HG03460 (cell line): ENCODE data around the gene SIRPB2.
"Not testable (repeated sequence)": the region's sequence is repeated elsewhere in the genome, so short reads cannot be mapped to it uniquely, and the experiment has no call there.

Source experiments
- ATAC-seq: cut with Tn5 transposase; IDR thresholded peaks from one replicate; pipeline ENCODE4 v1.9.1; 2021; ENCODE audit not compliant: unreplicated experiment

Gene SIRPB2

GRCh38 chr20:1500496-1500895 lies 9.3 kb upstream of the SIRPB2 start:
- no peak for ATAC-seq

- no peak for ATAC-seq
Observed at GRCh38 chr20:1499528-1500420, 8.6 kb upstream of the SIRPB2 start.

DNA sequence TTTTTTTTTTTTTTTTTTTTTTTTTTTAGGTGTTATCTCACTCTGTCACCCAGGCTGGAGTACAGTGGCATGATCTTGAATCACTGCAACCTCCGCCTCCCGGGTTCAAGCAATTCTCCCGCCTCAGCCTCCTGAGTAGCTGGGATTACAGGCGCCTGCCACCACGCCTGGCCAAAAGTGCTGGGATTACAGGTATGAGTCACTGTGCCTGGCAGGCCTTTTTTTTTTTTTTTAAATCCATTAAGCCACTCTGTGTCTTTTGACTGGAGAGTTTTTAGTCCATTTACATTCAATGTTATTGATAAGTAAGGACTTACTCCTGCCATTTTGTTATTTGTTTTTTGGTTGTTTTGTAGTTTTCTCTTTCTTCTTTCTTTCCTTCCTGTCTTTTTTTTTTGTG lies 6.2 kb upstream of the SIRPB2 start:
- ATAC-seq: not testable (repeated sequence)

DNA sequence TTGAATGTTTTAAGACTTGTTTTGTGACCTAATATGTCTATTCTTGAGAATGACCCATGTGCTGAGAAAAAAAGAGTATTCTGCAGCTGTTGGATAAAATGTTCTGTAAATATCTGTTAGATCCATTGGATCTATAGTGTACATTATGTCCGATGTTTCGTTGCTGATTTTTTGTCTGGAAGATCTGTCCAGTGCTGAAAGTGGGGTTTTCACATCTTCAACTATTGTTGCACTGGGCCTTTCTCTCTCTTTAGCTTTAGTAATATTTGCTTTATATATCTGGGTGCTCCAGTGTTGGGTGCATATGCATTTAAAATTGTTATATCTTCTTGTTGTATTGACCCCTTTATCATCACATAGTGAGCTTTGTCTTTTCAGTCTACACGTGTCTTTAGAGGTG lies 5.7 kb upstream of the SIRPB2 start:
- ATAC-seq: no peak

- no peak for ATAC-seq
Observed at GRCh38 chr20:1494436-1494835, 3.2 kb upstream of the SIRPB2 start.

DNA sequence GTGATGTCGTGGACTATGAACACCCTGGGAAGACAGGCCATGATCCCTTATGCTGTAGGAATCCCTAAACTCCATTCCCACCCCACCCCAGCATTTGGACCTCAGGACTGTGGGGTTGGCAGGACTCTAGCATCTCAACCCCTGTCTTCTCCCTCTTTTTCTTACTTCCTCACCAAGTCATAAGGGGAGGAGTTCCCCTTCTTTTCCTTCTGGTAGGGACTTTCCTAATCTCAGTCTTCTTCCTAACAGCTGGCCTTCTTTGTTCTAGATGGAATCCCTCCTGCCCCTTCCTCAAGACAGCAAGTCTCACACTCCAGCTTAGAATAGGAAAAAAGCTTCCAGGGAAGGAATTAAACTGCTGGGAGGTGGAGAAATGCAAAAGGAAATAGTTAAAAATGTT lies 2.3 kb upstream of the SIRPB2 start:
- ATAC-seq: no peak

- ATAC-seq: no peak
Observed at GRCh38 chr20:1491860-1492642, 831 bp upstream of the SIRPB2 start.

DNA sequence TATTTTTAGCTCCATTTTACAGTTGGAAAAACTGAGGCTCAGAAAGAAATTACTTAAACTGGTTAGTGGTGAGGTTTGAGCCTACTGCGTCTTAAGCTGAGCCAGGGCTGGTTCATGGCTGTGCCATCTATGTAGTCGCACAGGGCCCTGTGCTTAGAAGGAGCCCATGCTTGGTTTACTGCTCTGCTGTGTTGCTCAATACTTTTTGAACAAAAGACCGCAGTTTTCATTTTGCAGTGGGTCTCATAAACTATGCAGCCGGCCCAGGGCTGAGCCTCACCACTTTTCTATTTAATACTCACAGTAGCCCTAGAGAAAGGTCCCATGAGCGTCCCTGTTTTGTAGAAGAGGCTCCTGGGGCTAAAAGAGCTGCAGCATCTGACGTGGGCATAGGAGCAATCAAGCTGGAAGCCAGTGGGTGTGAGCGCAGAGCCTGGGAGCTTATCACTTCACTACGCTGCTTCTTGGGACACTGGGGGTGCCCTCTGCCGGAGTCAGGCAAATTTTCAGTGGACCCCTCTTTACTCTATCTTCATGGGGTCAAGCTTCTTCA lies 501 bp downstream of the SIRPB2 start:
- ATAC-seq: no peak

- no peak for ATAC-seq
Observed at GRCh38 chr20:1489764-1490436, 1.3 kb downstream of the SIRPB2 start.

GRCh38 chr20:1489325-1489724 lies 1.9 kb downstream of the SIRPB2 start:
- ATAC-seq: no peak

- ATAC-seq: no peak
Observed at GRCh38 chr20:1486566-1486965, 4.7 kb downstream of the SIRPB2 start.

- ATAC-seq: no peak
Observed at GRCh38 chr20:1484438-1485116, 6.6 kb downstream of the SIRPB2 start.

GRCh38 chr20:1479831-1480595 lies 11.2 kb downstream of the SIRPB2 start:
- no peak for ATAC-seq

DNA sequence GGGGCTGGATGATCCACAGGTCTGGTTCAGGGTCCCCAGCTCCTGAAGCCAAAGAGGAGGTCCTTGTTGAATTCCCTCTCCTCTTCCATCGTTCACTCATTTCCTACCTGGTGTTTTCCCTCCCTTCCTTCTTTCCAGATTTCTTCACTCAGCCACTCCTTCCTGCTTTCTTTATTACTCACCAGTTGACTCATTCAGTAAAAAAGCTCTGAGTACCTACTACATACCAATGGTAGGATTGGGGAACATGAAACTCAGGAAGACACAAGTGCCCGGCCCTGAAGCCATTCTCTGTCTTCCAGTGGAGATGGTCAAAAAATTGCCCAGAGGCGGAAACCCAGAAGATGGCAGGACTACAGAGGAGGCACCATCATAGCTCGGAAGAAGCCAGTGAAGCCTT lies 12.7 kb downstream of the SIRPB2 start:
- no peak for ATAC-seq

DNA sequence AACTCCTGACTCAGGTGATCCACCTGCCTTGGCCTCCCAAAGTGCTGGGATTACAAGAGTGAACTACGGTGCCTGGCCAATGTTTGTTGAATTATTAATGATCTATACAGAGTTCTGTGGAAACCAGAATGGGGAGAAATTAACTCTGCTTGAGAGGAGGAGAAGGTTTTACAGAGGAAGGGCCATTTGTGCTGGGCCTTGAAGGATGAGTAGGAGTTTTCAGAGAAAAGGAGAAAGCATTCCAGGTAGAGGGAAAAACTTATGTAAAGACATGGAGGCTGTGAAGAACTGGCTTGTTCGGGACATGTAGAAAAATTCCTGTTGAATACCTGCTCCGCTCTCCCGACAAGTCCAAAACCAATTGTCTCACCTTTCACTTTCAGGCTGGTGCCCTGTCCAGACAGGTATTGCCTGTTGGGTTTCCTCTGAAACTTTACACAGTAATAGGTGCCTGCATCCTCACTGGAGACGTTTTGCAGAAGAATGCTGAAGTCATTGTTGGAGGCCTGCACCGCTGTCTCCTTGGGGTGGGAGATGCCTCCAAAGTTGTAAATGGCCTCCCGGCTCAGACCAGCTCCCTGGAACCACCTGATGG lies 13.2 kb downstream of the SIRPB2 start:
- ATAC-seq: no peak

DNA sequence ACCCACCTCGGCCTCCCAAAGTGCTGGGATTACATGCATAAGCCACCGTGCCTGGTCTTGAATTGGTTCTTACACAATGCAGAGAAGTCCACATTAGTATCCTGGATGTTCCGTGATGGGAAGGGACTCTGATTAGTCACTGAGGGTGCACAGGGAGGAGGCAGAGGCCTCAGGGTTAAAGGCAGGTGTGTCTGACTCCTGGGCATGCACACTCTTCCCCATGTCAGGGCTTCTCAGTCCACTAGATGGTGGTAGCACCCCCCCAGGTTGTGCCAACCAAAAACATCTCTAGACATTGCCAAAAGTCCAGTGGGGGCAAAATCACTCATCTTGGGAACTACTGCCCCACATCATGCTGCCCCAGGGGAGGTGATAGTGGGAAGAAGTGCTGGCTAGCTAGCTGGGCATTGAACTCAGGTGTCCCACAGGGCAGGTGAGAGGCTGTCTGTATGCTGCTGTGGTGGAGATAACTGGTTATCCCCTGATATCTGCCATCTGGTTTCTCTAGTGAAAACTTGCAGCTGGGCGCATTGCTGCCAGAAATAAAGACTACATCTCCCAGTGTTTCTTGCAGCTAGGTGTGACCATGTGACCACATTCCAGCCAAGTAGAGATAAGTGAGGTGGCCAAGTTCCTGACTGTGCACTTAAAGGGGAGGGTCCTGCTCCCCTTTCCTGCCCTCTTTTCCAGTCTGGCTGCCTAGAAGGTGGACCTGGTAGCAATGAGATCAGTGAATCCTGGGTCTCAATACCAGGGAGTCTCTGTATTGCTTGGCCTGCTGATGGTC lies 16.2 kb downstream of the SIRPB2 start:
- ATAC-seq: no peak

DNA sequence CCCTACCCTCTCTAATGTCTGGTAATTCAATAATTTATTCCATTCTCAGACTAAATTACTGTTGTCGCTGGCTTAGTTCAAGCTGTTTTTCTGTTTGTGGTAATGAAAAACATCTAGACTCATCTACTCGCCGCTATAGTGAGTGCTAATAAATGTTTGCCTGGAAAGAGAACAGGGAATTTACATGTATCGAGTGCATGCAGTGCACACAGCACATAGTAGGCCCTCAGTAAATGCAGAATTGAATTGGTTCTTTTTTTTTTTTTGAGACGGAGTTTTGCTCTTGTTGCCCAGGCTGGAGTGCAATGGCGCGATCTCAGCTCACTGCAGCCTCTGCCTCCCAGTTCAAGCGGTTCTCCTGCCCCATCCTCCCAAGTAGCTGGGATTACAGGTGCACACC lies 16.9 kb downstream of the SIRPB2 start:
- ATAC-seq: no peak

DNA sequence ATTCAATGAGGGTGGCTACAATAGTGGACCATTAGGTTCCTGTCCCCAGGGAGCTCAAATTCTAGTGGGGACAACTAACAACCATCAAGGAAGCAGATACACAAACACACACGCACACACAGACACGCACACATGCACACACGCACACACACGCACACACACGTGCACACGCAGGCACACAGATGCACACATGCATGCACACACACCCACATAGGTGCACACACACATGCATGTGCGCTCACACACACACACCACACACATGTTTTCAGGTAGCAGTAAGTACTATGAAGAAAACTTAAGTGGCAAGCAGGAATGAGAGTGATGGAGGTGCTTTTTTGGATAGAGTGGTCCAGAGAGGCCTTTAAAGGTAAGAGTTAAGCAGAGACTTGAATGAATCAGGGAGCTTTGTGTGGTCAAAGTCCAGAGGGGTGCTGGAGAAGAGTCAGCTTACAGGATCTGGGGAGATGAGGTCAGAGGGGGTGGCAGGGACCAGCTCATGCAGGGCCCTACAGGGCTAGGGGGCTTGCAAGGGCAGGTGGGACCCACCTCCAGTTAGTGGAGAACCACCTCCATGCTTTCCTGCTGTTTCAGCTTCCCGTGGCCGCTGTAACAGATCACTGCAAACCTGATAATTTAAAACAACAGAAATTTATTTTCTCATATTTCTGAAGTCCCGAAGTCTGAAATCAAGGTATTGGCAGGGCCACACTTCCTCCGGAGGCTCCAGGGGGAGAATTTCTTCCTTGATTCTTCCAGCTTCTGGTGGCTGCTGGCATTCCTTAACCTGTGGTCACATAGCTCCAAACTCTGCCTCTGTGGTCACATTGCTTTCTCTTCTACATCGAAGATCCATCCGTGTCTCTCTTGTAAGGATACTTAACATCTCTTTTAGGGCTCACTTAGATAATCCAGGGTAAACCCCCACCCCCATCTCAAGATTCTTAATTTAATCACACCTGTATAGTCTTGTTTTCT lies 17.7 kb downstream of the SIRPB2 start:
- no peak for ATAC-seq
